Left ventricle myocardium inferior (tissue), 1 donor: Measurements from ENCODE around the gene DCST1. TPM values are rescaled to one million over a fixed set of nuclear protein-coding genes. Genes with fewer than 3 reads are reported as not detected.

ENCODE experiments used
- DNase-seq: peaks from one replicate; pipeline ENCODE4 v3.0.0-alpha.2; 2020
- H3K27ac ChIP-seq: fragments of 200-600 bp; replicated peaks from 2 replicates; pipeline ENCODE4 v1.8.0; 2021
- H3K27me3 ChIP-seq: fragments of 200-600 bp; 2 replicates; pipeline ENCODE4 v1.8.0; 2021; ENCODE audit warnings: low read depth
- H3K36me3 ChIP-seq: fragments of 200-600 bp; 2 replicates; pipeline ENCODE4 v1.8.0; 2021
- H3K4me1 ChIP-seq: fragments of 200-600 bp; 2 replicates; pipeline ENCODE4 v1.8.0; 2021
- H3K4me3 ChIP-seq: fragments of 200-600 bp; 2 replicates; pipeline ENCODE4 v1.8.0; 2021; ENCODE audit warnings: mild to moderate bottlenecking, moderate library complexity
- H3K9me3 ChIP-seq: fragments of 200-600 bp; replicated peaks from 2 replicates; pipeline ENCODE4 v1.8.0; 2021
- CTCF ChIP-seq: fragments of 200-600 bp; IDR thresholded peaks from 2 replicates; pipeline ENCODE4 v1.8.0; 2021; ENCODE audit warnings: antibody characterized with exemption, mild to moderate bottlenecking, borderline replicate concordance
- intact Hi-C: fragments of 100-400 bp; cut with micrococcal nuclease; formaldehyde crosslinking; loops from one replicate; pipeline ENCODE4 v1.11.0; 2022
- total RNA-seq: library from RNA; stranded (reverse); fragmentation: NEBNext Ultra II Directional; extraction: Animal tissue kit (Norgen Biotek cat#: 25700); gene quantifications from one replicate; pipeline ENCODE4 v1.2.1, GENCODE V29; 2021
- donor health status: DM: no; HTN: yes; CAD: no; lungs with severe emphysema.

Gene DCST1
- total RNA-seq, 1 donor from 2014 or later: not detected

GRCh38 chr1:154999571-155000410, 33.8 kb upstream of the DCST1 start:
- Histone ChIP-seq H3K27me3 (no peaks in the 10 kb centered on the region), H3K27ac (peak overlapping the region; percentile 95), H3K4me3 (peak overlapping the region; percentile 95), H3K4me1 (peaks cover 56% of the 10 kb centered on the region), H3K36me3 (no peaks in the 10 kb centered on the region), H3K9me3 (no peaks in the 10 kb centered on the region)
- TF ChIP-seq CTCF: no peak
- DNase-seq: no peak
- intact Hi-C loops: no loop called here

- no peaks in the 10 kb centered on the region for H3K27me3 ChIP-seq
- no peaks in the 10 kb centered on the region for H3K36me3 ChIP-seq
- intact Hi-C loops: no loop called here
- no peak for TF ChIP-seq CTCF
- DNase-seq: no peak
- H3K4me1 ChIP-seq: peaks cover 61% of the 10 kb centered on the region
- H3K9me3 ChIP-seq: no peaks in the 10 kb centered on the region
- peak overlapping the region; percentile 95 for H3K4me3 ChIP-seq
- peak overlapping the region; percentile 95 for H3K27ac ChIP-seq
Measured at GRCh38 chr1:155000411-155000725, 33.3 kb upstream of the DCST1 start.

GRCh38 chr1:155000726-155001424, 32.7 kb upstream of the DCST1 start:
- intact Hi-C loops: no loop called here
- Histone ChIP-seq H3K9me3 (no peaks in the 10 kb centered on the region), H3K27ac (peak overlapping the region; percentile 95), H3K27me3 (no peaks in the 10 kb centered on the region), H3K4me1 (peaks cover 63% of the 10 kb centered on the region), H3K36me3 (no peaks in the 10 kb centered on the region), H3K4me3 (peak overlapping the region; percentile 95)
- peak; percentile 89 for DNase-seq
- TF ChIP-seq CTCF: no peak

- intact Hi-C loops: no loop called here
- Histone ChIP-seq H3K27ac (peak overlapping the region; percentile 95), H3K9me3 (no peaks in the 10 kb centered on the region), H3K4me1 (peaks cover 67% of the 10 kb centered on the region), H3K4me3 (peak overlapping the region; percentile 95), H3K27me3 (no peaks in the 10 kb centered on the region), H3K36me3 (no peaks in the 10 kb centered on the region)
- no peak for TF ChIP-seq CTCF
- no peak for DNase-seq
Measured at GRCh38 chr1:155001425-155001674, 32.3 kb upstream of the DCST1 start.

- Histone ChIP-seq H3K36me3 (no peaks in the 10 kb centered on the region), H3K4me1 (peaks cover 73% of the 10 kb centered on the region), H3K27me3 (no peaks in the 10 kb centered on the region), H3K4me3 (peak overlapping the region; percentile 95), H3K27ac (peak overlapping the region; percentile 95), H3K9me3 (no peaks in the 10 kb centered on the region)
- peak; percentile 51 for TF ChIP-seq CTCF
- intact Hi-C loops: no loop called here
- DNase-seq: peak; percentile 100
Measured at GRCh38 chr1:155001675-155002463, 31.8 kb upstream of the DCST1 start.
